SKM-1 (cell line): Measurements from ENCODE around the gene CNGA2.

ENCODE experiments used
- DNase-seq: peaks from one replicate; lab custom pipeline; 2025; ENCODE audit not compliant: unreplicated experiment; lab: John Stamatoyannopoulos, UW

Gene CNGA2

DNA sequence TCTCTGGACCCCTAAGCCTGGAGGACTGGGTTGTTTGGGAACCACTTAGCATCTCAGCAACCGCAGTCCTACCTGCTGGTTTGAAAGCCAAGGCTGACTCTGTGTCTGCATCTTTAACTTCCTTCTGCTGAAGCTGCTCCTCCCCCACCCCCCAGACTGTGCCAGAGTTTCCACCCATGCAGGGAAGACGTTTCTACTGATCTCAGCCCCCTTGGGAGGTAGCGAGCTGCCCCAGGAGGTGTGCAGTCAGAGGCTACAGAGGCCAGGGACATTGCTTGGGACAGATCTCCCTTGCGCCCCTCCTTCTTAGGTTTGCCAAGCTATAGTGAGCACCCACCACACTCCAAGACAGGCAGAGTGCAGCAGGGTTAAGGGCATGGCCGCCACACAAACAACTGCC is 23.4 kb upstream of the CNGA2 start:
- DNase-seq = no peak

DNA sequence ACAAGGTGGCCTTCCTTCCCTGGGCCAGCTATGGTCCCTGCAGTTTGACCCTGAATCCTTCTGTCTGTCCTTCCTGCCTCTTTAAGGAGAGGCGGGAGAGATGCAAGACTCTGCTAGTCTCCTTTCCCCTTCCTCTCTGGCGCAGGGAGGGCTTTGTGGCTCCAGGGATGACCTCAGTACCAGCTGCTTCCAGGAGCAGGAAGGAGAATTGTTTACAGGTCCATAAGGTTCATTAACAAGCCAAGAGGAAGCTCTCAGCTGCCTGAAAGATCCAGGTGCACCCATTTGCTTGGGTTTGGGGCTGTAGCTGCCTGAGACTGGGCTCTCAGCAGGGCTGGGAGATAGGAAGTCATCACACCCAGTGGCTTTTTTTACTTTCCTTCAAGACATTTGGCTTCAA is 22.8 kb upstream of the CNGA2 start:
- DNase-seq = no peak

DNA sequence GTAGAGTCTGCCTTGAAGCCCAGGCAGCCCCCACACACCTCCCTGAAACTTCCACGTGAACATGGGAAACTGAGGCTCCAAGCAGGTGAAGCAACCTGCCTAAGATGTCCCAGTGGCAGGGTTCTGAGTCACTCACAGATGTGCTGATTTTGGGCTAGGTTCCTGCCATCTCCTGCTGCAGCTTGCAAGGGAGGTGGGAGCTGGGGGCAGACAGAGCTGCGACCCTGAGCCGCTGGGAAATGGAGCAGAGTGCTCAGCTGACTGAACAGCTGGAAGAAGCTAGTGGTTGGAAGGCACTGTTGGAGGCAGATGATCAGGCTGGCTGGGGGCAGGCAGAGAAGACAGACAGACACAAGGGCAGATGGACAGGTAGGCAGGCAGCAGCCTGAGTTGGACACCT is 22.3 kb upstream of the CNGA2 start:
- no peak for DNase-seq

DNA sequence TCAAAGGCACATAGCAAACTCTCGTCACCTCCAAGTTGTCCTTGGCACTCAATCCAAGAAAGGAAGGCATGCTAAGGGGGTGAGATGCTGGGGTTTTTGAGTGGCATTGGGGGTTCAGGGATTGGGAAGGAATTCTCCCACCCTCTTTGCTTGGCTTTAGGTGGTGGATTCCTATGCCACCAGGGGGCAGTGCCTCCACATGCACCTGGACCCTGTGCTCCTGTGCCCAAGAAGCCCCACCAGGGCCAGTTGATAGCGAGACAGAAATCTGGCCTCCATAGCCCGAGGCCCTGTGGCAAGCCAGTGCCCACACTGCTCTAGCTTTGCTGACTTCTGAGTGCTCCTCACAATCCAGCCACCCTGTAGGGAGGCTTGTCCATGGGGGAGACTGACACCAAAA is 20.7 kb upstream of the CNGA2 start:
- DNase-seq = no peak

DNA sequence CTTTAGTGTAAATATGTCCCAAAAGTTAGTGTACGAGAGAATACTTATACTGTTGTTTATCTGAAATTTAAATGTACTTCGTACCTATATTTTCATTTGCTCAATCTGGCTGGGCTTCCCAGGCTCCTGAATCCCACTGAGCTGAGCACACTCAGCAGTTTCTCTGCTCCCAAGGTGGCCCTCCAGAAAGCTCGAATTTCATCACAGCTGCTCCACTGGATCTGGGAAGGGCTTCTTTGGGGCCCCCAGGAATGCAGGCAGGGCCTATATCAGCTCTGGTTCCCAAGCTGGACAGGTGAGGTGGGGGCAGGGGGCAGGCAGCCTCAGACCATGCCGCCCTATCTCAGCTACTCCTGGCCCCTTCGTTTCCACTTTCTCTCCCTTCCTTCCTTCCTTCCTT is 20.2 kb upstream of the CNGA2 start:
- no peak for DNase-seq

DNA sequence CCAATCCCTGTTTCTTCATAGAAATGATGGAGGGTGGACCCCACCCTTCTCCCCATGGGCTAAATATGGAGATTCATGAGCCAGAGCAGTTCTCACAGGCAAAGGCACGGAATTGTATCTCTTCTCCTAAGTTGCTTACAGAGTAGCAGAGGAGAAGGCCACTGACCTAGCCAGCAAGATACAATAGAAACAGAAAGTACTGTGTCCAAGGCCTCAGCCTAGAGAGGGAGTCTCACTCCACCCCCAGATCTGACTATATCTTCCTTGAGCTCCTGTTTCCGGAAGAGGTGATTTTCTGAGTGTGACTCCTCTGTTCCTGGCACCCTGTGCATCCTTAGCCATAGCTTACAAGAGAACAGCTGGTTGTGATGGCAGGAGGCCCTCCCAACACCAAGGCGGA is 18.8 kb upstream of the CNGA2 start, which contains the start of gene FATE1:
TSS of gene FATE1 (plus strand) at position 284 of the 400 bp plus-strand sequence. CDS start at position 369, 85 bp downstream.
- DNase-seq = no peak

DNA sequence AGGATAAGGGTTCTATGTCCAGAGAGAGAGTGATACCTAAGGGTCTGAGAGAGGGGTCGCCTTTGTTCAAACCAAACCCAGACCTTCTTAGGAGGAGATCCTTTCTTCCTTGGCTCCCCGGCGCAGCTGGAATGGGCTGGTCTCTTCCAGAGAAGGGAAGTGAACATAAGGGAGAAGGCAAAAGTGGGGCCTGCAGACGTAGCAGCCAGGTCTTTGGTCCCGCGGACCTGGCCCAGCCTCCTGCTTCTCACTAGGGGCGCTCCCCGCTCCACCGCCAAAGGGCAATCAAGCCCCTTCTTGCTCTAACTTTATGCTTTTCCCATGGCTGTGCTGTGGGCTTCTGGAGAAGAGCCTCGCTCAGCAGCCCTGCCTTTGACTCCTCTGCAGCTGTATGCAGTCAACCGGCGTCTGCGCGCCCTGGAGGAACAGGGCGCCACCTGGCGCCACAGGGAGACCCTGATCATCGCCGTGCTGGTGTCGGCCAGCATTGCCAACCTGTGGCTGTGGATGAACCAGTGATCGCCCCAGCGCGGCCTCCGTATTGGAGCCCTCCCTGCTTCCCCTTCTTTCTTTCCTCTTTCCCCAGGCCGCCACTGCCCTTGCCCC is 12.2 kb upstream of the CNGA2 start:
- no peak for DNase-seq

DNA sequence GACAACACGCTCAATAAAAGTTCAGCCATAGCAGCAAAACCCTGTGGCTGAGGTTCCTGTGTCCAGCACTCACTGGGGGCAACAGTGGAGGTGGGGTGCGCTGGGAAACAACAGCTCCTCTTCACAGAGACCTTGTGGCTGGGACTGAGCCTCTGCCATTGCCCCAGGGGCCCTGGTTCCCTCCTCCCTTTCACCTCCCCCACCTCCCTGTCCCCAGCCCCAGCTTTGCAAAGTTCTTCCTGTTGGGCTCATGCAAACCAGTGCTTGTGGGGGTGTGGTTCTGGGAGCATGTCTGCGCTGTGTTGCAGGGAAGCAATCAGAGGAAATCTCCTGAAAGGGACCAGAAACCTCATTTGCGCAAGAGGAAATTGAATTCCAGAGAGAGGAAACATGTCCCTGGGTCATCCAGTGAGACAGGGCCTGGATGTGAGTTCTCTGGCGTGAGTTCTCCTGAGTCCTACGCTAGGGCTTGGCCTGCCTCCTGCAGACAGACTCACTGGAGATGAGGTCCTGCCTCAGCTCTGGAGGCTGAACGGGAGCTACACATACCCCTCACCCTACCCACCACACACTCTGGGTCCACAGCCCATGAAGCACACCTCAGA is 11.3 kb upstream of the CNGA2 start:
- peak; percentile 4 for DNase-seq

DNA sequence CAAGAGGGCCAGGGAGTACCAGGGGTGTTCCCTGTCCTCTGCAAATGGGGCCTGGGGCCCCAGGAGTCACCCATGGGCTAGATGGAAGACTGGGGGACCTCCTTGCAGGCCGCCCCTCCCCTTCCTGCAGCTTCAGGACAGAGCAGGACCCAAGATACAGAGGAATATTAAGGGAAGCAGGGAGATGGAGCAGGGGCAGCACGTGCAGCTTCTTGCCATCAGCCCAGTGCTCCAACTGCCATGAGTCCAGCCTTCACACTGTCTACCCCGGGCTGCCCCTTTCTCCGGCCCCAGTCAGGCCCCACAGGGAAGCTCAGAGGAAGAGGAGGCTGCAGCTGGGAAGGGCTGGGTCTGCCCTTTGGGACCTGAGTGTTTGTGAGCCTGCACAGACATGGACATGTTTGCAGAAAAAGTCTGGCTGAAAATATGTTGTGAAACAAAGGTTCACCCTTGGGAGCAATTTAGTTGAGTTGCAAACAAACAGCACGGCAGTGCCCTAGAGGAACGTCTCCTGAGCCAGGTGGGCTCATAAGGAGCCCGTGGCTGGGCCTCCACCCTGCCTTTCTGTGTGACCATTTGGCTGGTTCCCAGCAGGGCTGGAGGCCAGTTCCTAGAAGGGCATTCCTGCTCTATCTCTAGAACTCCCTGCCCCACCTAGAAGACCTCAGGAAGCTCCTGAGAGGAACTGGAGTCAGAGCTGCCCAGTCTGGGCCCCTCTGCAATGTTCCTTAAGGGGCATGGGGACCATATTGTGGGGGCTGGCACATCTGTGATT is 9.8 kb upstream of the CNGA2 start:
- DNase-seq = no peak

DNA sequence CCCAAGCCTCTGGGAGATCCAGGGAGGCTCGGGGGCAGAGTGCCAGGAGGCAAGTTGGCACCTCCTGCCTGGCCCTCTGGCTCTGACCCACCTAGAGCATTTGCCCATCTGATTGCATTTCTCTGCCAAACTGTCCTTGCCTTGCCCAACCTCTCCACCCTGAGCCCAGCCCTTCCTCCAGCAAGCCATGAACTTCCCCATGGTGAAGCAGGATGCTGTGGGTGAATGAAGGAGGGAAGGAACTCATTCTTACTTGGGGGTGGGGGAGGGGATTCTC is 9.3 kb upstream of the CNGA2 start:
- peak; percentile 4 for DNase-seq

DNA sequence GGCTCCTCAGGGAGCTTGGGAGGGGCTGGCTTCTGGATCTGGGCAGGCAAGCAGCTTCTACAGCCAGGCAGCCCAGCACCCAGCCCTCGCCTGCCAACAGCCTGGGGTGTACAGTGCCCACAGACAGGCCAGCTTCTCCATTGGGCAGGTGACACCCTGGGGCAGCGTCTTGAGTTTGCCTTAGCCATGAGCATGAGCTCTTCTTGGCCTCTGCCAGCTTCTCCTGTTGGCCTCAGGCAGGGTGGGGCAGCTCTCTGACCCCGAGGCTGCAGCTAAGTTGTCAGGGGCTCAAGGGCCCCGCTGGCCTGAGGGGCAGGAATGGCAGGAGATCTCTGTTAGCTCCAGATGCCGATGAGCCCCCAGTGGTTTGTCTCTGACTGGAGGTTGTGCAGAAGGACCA is 7.8 kb upstream of the CNGA2 start:
- no peak for DNase-seq

DNA sequence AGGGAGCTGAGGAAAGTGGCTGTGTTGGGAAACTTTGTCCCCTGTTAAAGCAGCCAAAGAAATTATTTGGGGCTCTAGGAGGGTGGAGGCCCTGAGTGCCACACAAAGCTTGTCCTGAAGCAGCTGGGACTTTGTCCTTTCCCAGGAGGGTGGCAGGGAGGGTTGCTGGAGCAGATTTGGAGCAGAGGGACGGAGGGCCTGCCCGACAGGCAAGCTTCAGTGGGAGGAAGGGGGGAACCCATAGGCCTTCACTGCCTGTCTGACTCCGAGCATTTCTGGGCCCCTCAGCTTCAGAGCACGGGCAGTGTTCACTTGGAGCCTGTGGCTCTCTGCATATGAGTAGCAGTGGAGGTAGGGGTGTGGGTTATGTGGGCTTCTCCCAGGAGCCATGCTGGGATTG is 7.2 kb upstream of the CNGA2 start:
- no peak for DNase-seq

DNA sequence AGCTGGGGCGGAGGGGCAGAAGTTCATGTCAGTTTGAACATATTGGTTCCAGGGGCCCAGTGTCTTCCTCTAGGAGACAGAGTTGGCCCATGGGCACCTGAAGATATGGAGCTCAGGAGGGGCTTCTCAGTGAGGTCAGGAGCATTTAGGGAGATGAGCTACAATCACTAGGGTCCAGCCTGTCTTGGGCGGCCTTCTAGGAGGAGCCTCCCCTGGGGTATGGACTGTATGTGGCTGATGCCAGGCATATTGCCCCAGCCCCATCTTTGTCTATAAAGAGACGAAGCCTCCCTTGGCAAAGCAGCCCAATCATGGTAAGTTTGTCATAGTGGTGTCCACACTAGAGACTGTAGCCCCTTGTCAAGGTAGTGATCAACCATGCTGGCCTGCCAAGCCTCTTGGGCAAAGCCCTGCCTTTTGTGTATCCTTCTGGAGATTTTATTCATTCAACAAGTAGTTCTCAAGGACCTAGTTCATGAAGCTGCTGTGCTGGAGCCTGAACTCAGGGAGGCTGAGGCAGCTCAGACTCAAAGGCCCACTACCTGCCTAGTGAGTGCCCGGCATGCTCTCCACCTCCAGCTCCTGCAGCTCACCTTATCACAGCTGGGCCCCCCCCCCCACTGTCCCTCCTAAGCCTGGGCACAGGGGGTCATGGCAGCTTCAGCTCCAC is 5.4 kb upstream of the CNGA2 start:
- no peak for DNase-seq

DNA sequence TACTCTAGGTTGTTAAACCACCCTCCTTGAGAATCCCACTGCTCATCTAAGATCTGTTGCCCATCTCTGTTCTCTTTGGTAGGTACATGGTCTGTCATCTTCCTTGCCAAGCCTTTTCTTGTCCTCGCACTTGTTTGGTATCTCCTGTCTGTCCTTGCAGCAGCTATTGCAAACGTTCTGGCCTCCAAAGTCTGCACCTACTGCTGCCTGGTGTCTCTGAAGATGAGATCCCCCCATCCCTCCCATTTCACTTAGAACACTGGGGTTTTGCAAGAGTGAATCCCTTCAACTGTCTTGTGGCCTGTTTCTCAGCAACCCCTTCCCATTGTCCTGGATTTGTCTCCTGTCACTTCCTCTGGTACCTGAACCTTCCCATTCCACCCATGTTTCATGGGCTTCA is 673 bp downstream of the CNGA2 start:
- no peak for DNase-seq

DNA sequence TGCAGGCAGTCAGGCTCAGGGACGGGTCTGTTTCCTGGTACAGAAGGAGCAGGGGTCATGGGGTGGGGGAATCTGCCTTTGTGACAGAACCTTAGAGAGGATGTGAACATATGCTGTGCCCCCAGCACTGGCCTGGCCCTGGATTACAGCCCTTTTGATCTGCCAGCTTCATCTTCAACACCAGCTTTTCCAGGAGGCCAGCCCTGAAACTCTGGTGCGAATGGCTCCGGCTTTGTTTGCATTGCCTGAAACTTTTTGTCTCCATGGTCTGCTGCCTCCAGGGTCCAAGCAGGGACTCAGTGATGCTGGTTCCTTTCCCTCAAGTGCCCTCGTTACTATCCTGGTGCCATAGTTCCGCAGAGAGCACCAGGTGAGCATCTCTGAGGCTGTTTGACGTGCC is 2.1 kb downstream of the CNGA2 start:
- no peak for DNase-seq

DNA sequence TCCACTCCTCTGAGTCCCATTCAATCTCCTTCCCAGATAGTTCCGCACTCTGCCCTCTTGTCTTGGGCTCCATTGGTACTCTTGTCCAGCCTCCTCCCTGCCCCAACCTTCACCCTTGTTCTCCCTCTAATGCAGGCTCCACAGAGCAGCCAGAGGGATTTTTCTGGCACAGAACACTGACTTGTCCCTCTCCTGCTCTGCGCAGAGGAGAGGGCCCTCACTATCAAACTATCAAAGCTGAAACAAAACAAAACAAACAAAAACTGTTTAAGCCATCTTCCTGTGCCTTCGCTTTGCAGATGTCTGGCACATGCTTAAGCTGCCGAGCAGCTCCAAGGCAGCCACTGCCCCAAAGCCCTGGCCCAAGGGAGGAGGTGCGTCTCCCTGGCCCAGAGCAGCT is 2.9 kb downstream of the CNGA2 start:
- DNase-seq = no peak

DNA sequence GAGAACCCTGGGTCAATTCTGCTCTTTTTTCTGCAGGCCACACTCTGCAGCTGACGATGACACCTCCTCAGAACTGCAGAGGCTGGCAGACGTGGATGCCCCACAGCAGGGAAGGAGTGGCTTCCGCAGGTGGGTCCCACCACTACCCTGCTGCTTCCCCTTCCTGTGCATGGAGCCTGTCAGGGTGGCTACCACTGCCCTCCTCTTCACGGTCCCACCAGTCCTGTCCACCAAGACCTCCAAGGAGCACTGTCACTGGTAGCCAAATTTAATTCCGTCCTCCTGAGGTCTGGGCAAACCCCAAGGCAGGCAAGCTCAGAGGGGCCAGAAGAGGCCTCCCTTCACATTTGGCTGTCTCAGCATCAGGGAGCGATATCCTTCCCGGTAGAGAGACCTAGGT is 4.2 kb downstream of the CNGA2 start:
- DNase-seq = no peak

DNA sequence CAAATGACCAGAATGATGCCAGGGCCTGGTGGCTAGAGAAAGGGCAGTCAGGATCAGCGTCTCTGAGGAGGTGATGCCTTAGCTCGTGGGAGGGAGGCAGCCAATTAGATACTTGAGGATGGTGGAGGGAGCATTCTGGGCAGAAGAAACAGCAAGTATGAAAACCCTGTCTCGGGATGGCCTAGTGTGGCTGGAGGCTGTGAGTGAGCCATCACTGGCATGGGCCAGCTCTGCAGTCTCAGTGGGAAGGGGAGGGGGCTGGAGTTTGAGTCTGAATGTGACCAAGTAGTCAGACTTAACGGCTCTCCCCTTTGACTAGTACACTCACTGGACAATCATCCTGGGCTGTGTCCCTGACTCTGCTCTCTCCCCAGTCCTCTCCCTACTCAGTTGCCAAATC is 7.1 kb downstream of the CNGA2 start:
- no peak for DNase-seq

DNA sequence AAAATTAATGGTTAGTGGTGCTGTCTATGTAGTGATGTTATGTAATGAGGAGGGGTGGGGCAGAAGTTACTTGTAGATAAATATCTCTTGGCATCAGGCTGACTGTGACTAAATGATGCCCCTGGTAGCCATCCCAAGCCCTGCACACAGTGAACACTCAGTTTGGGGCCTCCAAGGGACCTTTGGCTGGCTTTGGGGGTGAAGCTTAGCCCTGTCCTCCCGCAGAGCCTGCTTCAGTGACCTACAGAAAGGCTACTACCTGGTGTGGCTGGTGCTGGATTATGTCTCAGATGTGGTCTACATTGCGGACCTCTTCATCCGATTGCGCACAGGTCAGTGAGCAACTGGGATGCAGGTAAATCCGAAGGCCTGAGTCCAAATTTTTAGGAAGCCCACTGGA is 7.8 kb downstream of the CNGA2 start:
- no peak for DNase-seq

DNA sequence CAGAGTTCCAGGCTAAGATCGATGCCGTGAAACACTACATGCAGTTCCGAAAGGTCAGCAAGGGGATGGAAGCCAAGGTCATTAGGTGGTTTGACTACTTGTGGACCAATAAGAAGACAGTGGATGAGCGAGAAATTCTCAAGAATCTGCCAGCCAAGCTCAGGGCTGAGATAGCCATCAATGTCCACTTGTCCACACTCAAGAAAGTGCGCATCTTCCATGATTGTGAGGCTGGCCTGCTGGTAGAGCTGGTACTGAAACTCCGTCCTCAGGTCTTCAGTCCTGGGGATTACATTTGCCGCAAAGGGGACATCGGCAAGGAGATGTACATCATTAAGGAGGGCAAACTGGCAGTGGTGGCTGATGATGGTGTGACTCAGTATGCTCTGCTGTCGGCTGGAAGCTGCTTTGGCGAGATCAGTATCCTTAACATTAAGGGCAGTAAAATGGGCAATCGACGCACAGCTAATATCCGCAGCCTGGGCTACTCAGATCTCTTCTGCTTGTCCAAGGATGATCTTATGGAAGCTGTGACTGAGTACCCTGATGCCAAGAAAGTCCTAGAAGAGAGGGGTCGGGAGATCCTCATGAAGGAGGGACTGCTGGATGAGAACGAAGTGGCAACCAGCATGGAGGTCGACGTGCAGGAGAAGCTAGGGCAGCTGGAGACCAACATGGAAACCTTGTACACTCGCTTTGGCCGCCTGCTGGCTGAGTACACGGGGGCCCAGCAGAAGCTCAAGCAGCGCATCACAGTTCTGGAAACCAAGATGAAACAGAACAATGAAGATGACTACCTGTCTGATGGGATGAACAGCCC is 9.3 kb downstream of the CNGA2 start:
- DNase-seq = no peak

DNA sequence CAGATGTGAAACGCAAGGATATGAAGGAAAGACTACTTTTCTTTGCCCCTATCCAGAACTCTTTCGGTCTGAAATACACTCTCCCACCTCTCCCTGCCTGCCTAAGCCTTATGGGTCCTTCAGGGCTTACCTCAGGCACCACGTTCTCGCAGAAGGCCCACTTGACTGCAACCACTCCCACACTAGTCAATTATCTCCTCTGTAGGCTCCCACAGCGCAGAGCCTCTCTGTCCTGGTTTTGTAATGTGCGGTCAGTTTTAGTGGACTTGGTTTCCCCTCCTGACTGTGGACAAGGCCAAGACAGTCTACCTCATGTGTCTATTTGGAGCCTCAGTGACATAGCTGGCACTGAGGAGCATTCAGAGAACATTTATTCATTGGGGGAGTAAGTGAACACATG is 11.1 kb downstream of the CNGA2 start:
- DNase-seq = no peak
